NCI-H2081 treated with DMSO at 0.1 percent for 48 hours (cell line): ENCODE results near the gene TNFRSF8.

Source experiments
- DNase-seq: peaks from one replicate; lab custom pipeline; 2025; lab: John Stamatoyannopoulos, UW

The TNFRSF8 gene

DNA sequence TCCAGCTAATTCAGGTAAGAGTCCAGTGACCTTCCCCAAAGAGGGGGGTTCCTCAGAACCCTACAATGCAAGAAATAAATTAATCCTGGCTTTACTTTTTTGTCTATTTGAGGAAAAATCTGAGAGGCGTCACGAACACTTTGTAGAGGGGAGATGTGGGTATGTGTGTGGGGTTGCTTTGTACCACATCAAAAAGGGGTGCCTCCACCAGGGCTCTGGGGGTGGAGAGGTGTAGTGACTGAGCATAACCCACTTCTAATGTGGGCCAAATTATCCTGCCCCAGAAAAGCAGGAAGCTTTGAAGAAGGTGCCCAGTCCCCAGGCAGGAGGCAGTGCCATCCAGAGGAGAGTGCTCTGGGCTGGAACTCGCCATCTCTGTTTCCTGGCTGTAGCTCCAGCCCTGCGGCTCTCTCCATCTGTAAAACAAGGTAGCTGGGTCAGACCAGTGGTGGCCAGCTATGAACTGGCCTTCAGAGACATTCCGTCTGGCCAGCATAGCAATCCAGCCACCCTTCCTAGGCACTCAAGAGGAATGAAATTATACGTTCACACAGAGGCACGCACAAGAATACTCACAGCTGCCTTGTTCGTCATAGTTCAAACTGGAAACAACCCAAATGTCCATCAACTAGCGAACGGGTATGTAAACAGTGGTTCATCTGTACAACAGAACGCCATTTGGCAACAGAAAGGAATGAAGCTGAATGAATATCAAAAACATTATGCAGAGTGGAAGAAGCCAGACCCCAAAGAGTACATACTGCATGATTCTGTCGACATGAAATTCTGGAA is 58.3 kb downstream of the TNFRSF8 start:
- no peak for DNase-seq

GRCh38 chr1:12123172-12123571 is 60.1 kb downstream of the TNFRSF8 start:
- DNase-seq = no peak

- DNase-seq = no peak
Observed at GRCh38 chr1:12124693-12125421, 61.8 kb downstream of the TNFRSF8 start.

DNA sequence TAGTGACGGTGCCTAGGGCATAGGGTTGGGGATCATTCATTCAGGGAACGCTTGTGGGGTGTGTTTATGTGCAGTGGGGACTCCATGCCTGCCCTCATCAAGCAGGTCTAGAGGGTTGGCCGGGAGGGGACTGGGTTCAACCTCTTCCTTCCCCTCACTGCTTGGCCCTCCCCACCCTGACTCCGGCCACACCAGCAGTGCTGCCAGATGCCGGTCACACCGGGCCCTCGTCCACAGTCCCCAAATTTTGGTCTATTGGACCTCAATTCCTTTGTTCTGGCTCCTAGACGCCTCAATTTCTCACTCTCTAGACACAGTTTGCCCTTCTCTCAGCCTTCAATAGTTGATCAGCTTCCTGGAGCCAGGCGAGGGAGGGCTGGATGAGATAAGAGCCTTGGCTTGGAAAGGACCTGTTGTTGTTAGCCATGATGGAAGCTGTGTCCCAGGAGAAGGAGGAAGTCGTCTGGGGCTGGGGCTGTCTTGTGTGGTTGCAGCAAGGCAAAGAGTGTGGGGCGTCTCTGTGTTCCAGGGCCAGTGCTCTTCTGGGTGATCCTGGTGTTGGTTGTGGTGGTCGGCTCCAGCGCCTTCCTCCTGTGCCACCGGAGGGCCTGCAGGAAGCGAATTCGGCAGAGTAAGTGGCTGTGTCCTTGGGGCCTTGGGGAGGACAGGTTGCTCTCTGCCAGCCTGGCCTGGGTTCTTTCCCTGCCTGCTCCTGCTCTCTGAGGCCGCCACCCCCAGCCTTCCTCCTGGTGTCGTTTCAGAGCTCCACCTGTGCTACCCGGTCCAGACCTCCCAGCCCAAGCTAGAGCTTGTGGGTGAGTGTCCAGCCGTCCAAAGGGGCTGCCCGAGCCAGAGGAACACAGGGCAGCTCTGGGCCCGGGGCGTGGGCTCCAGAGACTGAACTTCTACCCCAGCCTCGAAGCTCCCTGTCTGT is 62.6 kb downstream of the TNFRSF8 start:
- no peak for DNase-seq

- no peak for DNase-seq
Observed at GRCh38 chr1:12126781-12127180, 63.7 kb downstream of the TNFRSF8 start.

- no peak for DNase-seq
Observed at GRCh38 chr1:12127206-12127810, 64.2 kb downstream of the TNFRSF8 start.

- DNase-seq = no peak
Observed at GRCh38 chr1:12128120-12128519, 65.0 kb downstream of the TNFRSF8 start.

- no peak for DNase-seq
Observed at GRCh38 chr1:12129624-12130023, 66.5 kb downstream of the TNFRSF8 start.

GRCh38 chr1:12130466-12131130 is 67.5 kb downstream of the TNFRSF8 start:
- no peak for DNase-seq

DNA sequence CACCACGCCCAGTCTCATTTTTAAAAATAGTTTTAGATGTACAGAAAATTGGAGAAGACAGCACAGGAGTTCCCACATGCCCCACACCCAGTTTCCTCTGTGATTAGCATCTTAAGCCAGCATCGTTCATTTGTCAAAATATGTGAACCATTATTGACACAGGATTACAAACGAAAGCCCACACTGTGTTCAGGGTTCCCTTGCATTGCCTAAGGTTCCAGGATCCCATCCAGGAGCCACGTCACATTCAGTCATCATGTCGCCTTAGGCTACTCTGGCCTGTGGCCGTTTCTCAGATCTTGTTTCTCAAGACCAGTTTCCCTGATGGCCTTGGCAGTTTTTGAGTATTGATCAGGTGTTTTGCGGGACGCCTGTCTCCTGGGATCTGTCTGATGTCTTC is 69.0 kb downstream of the TNFRSF8 start:
- no peak for DNase-seq

DNA sequence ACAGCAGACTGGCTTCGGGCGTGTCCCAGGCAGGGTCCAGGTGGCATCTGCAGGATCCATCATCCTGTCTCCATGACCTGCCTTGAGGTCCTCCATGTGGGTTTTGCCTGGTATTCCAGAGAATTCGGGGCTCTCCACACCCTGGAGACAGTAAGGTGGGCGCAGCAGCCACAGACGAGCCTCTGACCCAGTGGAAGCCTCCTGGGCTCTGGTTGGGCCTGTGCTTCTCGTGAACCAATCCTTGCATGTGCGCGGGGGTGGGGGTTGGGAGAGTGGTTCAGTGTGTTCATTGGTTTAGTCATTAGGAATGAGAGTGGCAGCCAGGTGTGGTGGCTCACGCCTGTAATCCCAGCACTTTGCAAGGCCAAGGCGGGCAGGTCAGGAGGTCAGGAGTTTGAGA is 71.6 kb downstream of the TNFRSF8 start:
- DNase-seq = no peak

- DNase-seq = no peak
Observed at GRCh38 chr1:12135612-12136011, 72.5 kb downstream of the TNFRSF8 start.

DNA sequence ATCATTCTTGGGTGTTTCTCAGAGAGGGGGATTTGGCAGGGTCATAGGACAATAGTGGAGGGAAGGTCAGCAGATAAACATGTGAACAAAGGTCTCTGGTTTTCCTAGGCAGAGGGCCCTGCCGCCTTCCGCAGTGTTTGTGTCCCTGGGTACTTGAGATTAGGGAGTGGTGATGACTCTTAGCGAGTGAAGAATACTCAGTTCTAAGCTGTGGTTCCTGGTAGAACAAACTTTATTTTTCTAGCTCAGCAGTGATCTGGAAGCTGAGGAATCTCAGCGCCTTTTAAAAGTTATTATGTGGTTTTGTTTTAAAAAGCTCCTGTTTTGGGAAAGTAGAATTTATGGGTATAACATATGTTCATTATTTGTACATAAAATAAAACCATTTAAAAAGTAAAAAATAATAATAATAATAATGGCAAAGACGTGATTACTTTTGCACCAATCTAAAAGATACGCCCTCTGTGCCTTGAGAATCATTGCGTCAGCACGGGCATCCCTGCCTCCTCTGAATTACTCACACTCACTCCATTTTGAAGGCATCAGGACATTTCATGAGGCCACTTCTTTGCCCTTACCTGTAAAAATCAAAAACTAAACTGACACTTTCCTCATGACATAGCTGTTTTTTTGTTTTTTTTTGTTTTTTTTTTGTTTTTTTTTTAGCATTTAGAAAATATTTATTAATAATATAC is 74.0 kb downstream of the TNFRSF8 start:
- no peak for DNase-seq

- no peak for DNase-seq
Observed at GRCh38 chr1:12138196-12139168, 75.4 kb downstream of the TNFRSF8 start.

GRCh38 chr1:12140016-12140415 is 76.9 kb downstream of the TNFRSF8 start:
- no peak for DNase-seq

GRCh38 chr1:12140515-12141162 is 77.5 kb downstream of the TNFRSF8 start:
- DNase-seq = no peak

DNA sequence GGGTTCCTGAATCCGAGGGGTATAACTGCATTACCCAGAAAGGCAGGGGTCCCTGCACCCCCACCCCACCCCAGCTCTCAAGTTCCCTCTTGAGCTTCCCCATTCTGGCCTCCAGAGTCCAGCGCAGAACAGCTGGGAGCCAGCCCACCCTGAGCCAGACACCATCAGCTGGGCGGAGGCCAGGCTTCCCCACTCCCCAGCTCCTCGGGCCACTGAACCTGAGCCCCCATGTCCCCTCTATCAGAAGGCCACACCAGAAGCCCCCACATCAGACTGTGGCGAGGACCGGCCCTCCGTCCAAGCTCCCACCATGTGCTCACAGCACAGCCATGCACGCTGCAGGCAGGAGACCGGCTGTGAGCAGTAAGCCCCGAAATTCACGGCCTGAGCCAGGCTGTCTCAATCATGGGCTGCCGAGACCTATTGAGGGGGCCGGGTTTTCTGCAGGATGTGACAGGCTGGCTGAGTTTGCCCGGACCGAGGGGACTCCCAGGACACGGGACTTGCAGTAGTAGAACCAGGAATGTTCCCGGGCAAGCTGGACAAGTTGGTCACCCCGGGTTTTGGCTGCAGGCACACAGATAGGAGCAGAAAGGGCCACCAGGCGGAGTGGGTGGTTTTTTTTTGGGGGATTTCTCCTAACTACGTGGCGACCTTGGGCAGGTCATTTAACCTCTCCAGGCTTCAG is 78.2 kb downstream of the TNFRSF8 start:
- no peak for DNase-seq

GRCh38 chr1:12142141-12142823 is 79.2 kb downstream of the TNFRSF8 start:
- no peak for DNase-seq
